ENCODE results near the gene TMEM52.

DNA sequence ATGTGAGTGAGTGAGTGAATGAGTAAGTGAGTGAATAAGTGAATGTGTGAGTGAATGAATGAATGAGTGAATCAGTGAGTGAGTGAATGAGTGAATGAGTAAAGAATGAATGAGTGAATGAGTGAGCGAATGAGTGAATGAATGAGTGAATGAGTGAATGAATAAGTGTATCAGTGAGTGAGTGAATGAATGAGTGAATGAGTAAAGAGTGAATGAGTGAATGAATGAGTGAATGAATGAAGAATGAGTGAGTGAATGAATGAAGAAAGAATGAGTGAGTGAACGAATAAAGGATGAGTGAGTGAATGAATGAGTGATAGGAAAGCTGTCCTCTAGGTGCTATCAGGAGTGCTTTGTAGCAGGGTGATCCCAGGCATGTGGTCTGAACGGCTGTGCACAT lies 48.8 kb upstream of the TMEM52 start:
- TF ChIP-seq ELF4 (IDR thresholded peaks at IDR 0.05) (no peak), FOXA1 (IDR thresholded peaks at IDR 0.05) (no peak), FOXM1 (IDR thresholded peaks at IDR 0.05; ENCODE audit: borderline replicate concordance) (no peak), SP1 (IDR thresholded peaks at IDR 0.05) (no peak), LEF1 (IDR thresholded peaks at IDR 0.05; ENCODE audit: borderline replicate concordance) (no peak), FOXK2 (IDR thresholded peaks at IDR 0.05) (no peak)
- TF ChIP-seq, protein P1, sequence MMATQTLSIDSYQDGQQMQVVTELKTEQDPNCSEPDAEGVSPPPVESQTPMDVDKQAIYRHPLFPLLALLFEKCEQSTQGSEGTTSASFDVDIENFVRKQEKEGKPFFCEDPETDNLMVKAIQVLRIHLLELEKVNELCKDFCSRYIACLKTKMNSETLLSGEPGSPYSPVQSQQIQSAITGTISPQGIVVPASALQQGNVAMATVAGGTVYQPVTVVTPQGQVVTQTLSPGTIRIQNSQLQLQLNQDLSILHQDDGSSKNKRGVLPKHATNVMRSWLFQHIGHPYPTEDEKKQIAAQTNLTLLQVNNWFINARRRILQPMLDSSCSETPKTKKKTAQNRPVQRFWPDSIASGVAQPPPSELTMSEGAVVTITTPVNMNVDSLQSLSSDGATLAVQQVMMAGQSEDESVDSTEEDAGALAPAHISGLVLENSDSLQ (IDR thresholded peaks at IDR 0.05): no peak

Measured in HEK293T (cell line).